Ishikawa (cell line): Measurements from ENCODE around the gene CEP83.

Experiments
- CREB1 ChIP-seq: IDR thresholded peaks from 2 replicates; pipeline ENCODE4 v1.6.1; 2012; ENCODE audit warnings: low read depth
- EGR1 ChIP-seq: IDR thresholded peaks from 2 replicates; pipeline ENCODE4 v1.6.1; 2012
- FOXM1 ChIP-seq: IDR thresholded peaks from 2 replicates; pipeline ENCODE4 v1.6.1; 2012; ENCODE audit warnings: low read depth, borderline replicate concordance
- TCF12 ChIP-seq: IDR thresholded peaks from 2 replicates; pipeline ENCODE4 v1.6.1; 2012; ENCODE audit warnings: low read depth
- TEAD4 ChIP-seq: IDR thresholded peaks from 2 replicates; pipeline ENCODE4 v1.6.1; 2012
- TF ChIP-seq, protein P1 (sequence below): IDR thresholded peaks from 2 replicates; pipeline ENCODE4 v1.6.1; 2012

DNA sequence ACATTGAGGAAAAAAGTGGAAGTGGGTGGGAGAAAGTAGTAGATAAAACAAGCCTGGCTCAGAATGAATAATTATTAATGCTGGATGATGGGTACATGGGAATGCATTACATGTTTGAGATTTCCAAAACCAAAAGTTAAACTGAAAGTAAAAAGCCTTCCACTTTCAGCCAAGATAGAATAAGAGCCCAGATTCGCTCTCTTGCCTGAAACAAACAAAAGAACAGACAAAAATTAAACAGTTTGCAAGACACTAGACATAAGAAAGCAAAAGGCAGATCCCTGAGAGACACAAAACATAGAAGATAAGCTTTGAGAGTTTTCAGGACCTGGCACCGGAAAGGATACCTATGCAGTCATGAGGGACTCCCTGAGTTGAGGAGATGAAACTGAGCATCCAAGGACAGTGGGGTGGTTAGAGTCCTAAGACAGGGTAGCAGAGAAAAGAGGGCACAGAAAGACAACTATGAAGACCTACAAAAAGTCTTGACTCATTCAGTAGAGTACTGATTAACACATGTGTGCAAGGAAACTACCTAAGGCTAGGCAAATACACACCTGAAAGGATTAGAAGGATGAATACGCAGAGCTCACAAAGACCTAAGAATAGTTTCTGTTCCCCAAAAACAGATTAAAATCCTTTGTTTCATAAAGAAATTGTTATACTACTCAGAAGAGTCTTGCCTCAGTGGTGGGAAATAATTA is 54.1 kb downstream of the CEP83 start:
- TF ChIP-seq FOXM1 (no peak), EGR1 (no peak), TCF12 (no peak), TEAD4 (no peak), CREB1 (no peak)
- TF ChIP-seq, protein P1, sequence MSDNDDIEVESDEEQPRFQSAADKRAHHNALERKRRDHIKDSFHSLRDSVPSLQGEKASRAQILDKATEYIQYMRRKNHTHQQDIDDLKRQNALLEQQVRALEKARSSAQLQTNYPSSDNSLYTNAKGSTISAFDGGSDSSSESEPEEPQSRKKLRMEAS: no peak
